Activated T-helper 1 cell treated with anti-CD3 and anti-CD28 coated beads, Interleukin-12 subunit alpha, Interleukin-12 subunit beta, Interleukin-2, Interleukin-4 antibody, amounts not matched to agents 30 ng/mL and 10 ng/mL and 1 ng/mL, durations not matched to agents 14 hours and 24 hours and 36 hours (primary cell): ENCODE measurements around the gene C2orf42. TPM values are rescaled to one million over a fixed set of nuclear protein-coding genes. Genes with fewer than 3 reads are reported as not detected.
"Not testable (repeated sequence)": the region's sequence is repeated elsewhere in the genome, so short reads cannot be mapped to it uniquely, and the experiment has no call there.

Experiments used
- DNase-seq: peaks from one replicate; pipeline ENCODE4 v3.0.0; 2021; ENCODE audit warnings: low spot score
- H3K27ac Mint-ChIP-seq: one replicate; pipeline ENCODE4 v1.8.0; 2021; ENCODE audit warnings: mild to moderate bottlenecking, mixed read lengths
- H3K27me3 Mint-ChIP-seq: one replicate; pipeline ENCODE4 v1.8.0; 2022; ENCODE audit warnings: mild to moderate bottlenecking, moderate library complexity, mixed read lengths; ENCODE audit not compliant: insufficient read depth
- H3K36me3 Mint-ChIP-seq: one replicate; pipeline ENCODE4 v1.8.0; 2021; ENCODE audit warnings: low read depth, mixed read lengths
- H3K4me1 Mint-ChIP-seq: one replicate; pipeline ENCODE4 v1.8.0; 2021; ENCODE audit warnings: low read depth, mixed read lengths
- H3K4me3 Mint-ChIP-seq: one replicate; pipeline ENCODE4 v1.8.0; 2021; ENCODE audit warnings: mild to moderate bottlenecking, moderate library complexity, mixed read lengths
- H3K9me3 Mint-ChIP-seq: one replicate; pipeline ENCODE4 v1.8.0; 2021; ENCODE audit warnings: mixed read lengths
- intact Hi-C: fragments of 100-400 bp; cut with micrococcal nuclease; formaldehyde crosslinking; loops from one replicate; pipeline ENCODE4 v1.15.1; 2024
- total RNA-seq: library from RNA; stranded (reverse); gene quantifications from 2 replicates; pipeline ENCODE4 v1.2.3, GENCODE V29; 2022

The C2orf42 gene
- total RNA-seq, 1 donor from 2014 or later = 24.1 TPM

- no peaks in the 10 kb centered on the region for H3K4me1 Mint-ChIP-seq
- intact Hi-C loops = no loop called here
- H3K36me3 Mint-ChIP-seq = no peaks in the 10 kb centered on the region
- H3K9me3 Mint-ChIP-seq = peaks cover 3% of the 10 kb centered on the region
- no peaks in the 10 kb centered on the region for H3K27me3 Mint-ChIP-seq
- H3K27ac Mint-ChIP-seq = no peak overlapping the region
- no peak overlapping the region for H3K4me3 Mint-ChIP-seq
- DNase-seq = no peak
Measured at GRCh38 chr2:70201831-70202230, 11.0 kb upstream of the C2orf42 start.

GRCh38 chr2:70201225-70201768 lies 10.5 kb upstream of the C2orf42 start:
- Mint-ChIP-seq H3K27me3 (no peaks in the 10 kb centered on the region), H3K4me1 (no peaks in the 10 kb centered on the region), H3K27ac (no peak overlapping the region), H3K4me3 (no peak overlapping the region), H3K36me3 (no peaks in the 10 kb centered on the region), H3K9me3 (peaks cover 3% of the 10 kb centered on the region)
- intact Hi-C loops = no loop called here
- no peak for DNase-seq

DNA sequence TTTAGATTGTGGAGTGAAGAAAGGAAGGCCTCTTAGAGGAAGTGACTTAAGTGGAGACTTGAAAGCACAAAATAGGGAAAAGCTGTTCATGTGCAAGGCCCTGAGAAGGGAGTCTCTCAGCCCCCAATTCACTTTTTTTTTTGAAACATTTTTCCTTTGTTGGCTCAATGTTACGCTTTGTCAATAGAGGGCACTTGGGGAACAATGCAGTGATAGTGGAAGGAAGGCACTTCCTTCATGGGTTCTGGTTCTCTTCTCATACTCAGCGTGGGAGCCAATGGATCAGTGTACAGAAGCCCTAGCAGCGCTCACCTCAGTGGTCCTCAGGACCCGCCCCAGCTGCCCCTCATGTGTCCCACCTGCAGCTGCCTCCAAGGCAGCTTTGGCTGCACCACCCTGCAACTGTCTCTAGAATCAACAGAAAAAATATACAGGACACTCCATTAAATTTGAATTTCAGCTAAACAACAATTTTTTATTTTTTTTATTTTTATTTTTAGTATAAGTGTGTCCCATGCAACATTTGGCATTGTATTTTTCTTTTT lies 8.6 kb upstream of the C2orf42 start:
- no peak for DNase-seq
- intact Hi-C loops = no loop called here
- no peaks in the 10 kb centered on the region for H3K4me1 Mint-ChIP-seq
- no peak overlapping the region for H3K4me3 Mint-ChIP-seq
- no peaks in the 10 kb centered on the region for H3K36me3 Mint-ChIP-seq
- H3K9me3 Mint-ChIP-seq = peaks cover 3% of the 10 kb centered on the region
- peaks cover 1% of the 10 kb centered on the region for H3K27me3 Mint-ChIP-seq
- no peak overlapping the region for H3K27ac Mint-ChIP-seq

DNA sequence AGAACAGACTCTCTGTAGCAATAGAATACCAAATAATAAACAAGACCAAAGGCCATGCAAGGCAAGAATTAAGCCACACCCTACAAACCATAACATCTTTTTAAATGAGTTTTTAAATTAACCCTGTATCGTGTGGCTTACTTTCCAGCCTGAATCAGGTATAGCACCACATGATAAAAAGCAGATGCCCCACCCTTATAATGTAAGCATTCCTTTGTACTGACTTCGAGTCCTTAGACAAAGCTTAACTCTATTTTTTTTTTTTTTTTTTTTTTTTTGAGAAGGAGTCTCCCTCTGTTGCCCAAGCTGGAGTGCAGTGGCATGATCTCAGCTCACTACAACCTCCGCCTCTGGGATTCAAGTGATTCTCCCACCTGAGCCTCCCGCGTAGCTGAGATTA lies 1.7 kb upstream of the C2orf42 start:
- Mint-ChIP-seq H3K36me3 (peaks cover 3% of the 10 kb centered on the region), H3K4me1 (peaks cover 23% of the 10 kb centered on the region), H3K4me3 (no peak overlapping the region), H3K27me3 (peaks cover 3% of the 10 kb centered on the region), H3K27ac (no peak overlapping the region), H3K9me3 (no peaks in the 10 kb centered on the region)
- intact Hi-C loops = loop anchor here (5.0 kb wide), 1 partner anchor 550 kb away; the partner anchor contains the start of gene AAK1
- DNase-seq = no peak

GRCh38 chr2:70191244-70191735 lies 471 bp upstream of the C2orf42 start:
- DNase-seq = no peak
- peak overlapping the region; percentile 99 for H3K27ac Mint-ChIP-seq
- no peaks in the 10 kb centered on the region for H3K9me3 Mint-ChIP-seq
- H3K4me3 Mint-ChIP-seq = peak overlapping the region; percentile 95
- peaks cover 23% of the 10 kb centered on the region for H3K4me1 Mint-ChIP-seq
- peaks cover 3% of the 10 kb centered on the region for H3K36me3 Mint-ChIP-seq
- intact Hi-C loops = loop anchor here (1.0 to 5.0 kb wide), 5 partner anchors 28 to 1938 kb away; partner anchors contain the start of genes AAK1, PCYOX1 and PPP3R1
- H3K27me3 Mint-ChIP-seq = peaks cover 3% of the 10 kb centered on the region

- intact Hi-C loops = no loop called here
- Mint-ChIP-seq H3K9me3 (no peaks in the 10 kb centered on the region), H3K4me3 (peak overlapping the region; percentile 42), H3K27ac (peak overlapping the region; percentile 26), H3K27me3 (peaks cover 1% of the 10 kb centered on the region), H3K4me1 (peaks cover 23% of the 10 kb centered on the region), H3K36me3 (peaks cover 3% of the 10 kb centered on the region)
- no peak for DNase-seq
Measured at GRCh38 chr2:70188460-70188859, 2.4 kb downstream of the C2orf42 start.

GRCh38 chr2:70187170-70187569 lies 3.6 kb downstream of the C2orf42 start:
- H3K27ac Mint-ChIP-seq, H3K36me3 Mint-ChIP-seq, H3K9me3 Mint-ChIP-seq, DNase-seq, H3K27me3 Mint-ChIP-seq, H3K4me3 Mint-ChIP-seq, intact Hi-C loops: not testable (repeated sequence)
- H3K4me1 Mint-ChIP-seq = peaks cover 23% of the 10 kb centered on the region

DNA sequence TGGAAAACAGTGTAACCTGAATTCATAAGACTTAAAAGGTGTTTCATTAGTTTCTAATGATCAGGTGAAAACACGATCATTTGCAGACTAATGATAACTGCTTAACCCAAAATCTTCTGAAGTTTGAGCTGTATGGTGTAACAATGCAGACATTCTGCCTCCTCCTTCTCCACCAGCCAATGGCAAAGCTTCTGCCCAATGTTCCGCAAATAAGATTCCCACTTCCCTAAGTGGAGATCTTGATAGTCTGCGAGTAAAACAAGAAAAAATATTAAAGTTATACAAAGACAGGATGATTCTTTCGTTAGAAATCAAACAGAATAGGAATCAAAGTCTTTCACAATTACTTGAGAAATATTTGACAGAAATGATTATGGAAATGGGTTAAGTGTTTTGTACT lies 8.1 kb downstream of the C2orf42 start:
- no peaks in the 10 kb centered on the region for H3K9me3 Mint-ChIP-seq
- H3K36me3 Mint-ChIP-seq = peaks cover 16% of the 10 kb centered on the region
- H3K27ac Mint-ChIP-seq = no peak overlapping the region
- no peaks in the 10 kb centered on the region for H3K4me1 Mint-ChIP-seq
- DNase-seq = no peak
- H3K4me3 Mint-ChIP-seq = no peak overlapping the region
- intact Hi-C loops = no loop called here
- no peaks in the 10 kb centered on the region for H3K27me3 Mint-ChIP-seq

DNA sequence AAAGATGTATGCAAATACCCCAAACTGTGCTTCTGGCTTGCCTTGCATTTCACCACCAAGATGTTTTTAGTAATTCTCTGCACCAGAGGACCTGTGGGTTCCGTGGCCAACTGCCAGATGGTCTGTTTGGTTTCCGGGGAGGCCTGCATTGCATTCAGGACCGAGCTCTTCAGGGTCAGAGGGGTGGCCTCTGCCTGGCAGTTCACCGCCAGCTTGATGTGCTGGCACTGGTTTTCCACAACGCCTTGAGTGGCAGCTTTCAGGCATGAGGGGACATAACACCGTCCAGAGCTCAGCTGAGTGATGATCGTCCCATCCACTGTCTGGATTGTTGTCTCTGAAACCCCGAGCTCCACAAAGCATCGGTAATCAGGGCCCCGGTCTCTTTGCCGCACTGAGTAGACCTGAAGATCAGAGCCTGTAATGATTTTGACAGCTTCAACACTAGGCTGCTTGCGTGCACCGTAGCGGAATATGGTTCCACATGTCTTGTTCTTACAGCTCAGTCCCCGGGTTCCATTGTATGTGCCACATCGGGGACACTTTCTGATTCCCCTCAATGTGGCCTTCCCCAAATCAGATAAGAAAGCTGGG lies 9.4 kb downstream of the C2orf42 start:
- Mint-ChIP-seq H3K27me3 (no peaks in the 10 kb centered on the region), H3K27ac (no peak overlapping the region), H3K4me3 (no peak overlapping the region), H3K9me3 (no peaks in the 10 kb centered on the region), H3K4me1 (no peaks in the 10 kb centered on the region), H3K36me3 (peaks cover 19% of the 10 kb centered on the region)
- intact Hi-C loops = no loop called here
- no peak for DNase-seq

- no peak for DNase-seq
- Mint-ChIP-seq H3K4me1 (no peaks in the 10 kb centered on the region), H3K9me3 (no peaks in the 10 kb centered on the region), H3K27me3 (no peaks in the 10 kb centered on the region), H3K27ac (no peak overlapping the region), H3K36me3 (peaks cover 23% of the 10 kb centered on the region), H3K4me3 (no peak overlapping the region)
- intact Hi-C loops = no loop called here
Measured at GRCh38 chr2:70173520-70173919, 17.3 kb downstream of the C2orf42 start.

- peaks cover 29% of the 10 kb centered on the region for H3K36me3 Mint-ChIP-seq
- intact Hi-C loops, H3K4me3 Mint-ChIP-seq, DNase-seq, H3K9me3 Mint-ChIP-seq, H3K27ac Mint-ChIP-seq, H3K27me3 Mint-ChIP-seq, H3K4me1 Mint-ChIP-seq: not testable (repeated sequence)
Measured at GRCh38 chr2:70169654-70170245, 21.1 kb downstream of the C2orf42 start.

DNA sequence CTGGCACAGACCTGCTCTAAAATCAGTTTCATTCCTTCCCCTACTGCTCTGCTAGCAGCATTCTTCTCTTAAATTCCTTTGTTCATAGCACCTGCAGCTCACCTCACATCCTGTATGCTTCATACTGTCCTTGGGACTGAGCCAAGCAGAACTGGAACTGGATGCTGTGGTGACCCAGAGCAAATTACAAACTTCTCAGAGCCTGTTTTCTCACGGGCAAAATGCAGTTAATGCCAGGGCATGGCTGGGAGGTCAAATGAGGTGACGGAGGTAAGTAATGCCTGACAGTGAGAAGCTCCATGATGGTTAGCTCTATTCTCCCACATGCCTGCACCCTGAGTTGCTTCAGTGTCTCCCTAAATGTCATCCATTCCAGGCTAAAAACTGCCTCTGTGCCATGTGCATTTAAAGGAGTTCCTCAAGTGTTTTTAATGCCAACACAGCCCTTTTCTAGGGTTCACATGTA lies 29.7 kb downstream of the C2orf42 start:
- peaks cover 12% of the 10 kb centered on the region for H3K36me3 Mint-ChIP-seq
- H3K27ac Mint-ChIP-seq = peak overlapping the region; percentile 2
- H3K4me3 Mint-ChIP-seq = no peak overlapping the region
- no peak for DNase-seq
- intact Hi-C loops = no loop called here
- no peaks in the 10 kb centered on the region for H3K4me1 Mint-ChIP-seq
- H3K9me3 Mint-ChIP-seq = no peaks in the 10 kb centered on the region
- peaks cover 2% of the 10 kb centered on the region for H3K27me3 Mint-ChIP-seq

DNA sequence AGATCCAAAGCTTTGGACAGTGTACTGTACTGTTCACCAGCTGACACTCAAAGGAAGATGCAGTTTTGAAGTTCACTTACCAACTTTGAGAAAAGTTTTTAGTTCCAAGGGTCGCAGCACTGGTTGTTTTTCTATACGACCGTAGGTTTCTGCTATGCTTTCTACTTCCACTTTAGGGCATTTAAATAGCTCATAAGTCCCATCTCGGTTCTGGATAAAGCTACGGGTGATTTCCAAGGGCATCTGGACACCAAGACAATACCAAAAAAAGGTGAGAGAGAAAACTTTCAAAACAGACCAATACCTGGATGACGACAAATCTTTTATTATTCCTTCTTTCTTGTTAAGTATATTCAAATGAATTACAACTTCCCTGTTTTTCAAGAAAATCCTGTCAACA lies 30.3 kb downstream of the C2orf42 start:
- peak overlapping the region; percentile 2 for H3K27ac Mint-ChIP-seq
- peaks cover 2% of the 10 kb centered on the region for H3K27me3 Mint-ChIP-seq
- peaks cover 13% of the 10 kb centered on the region for H3K36me3 Mint-ChIP-seq
- no peak for DNase-seq
- no peaks in the 10 kb centered on the region for H3K9me3 Mint-ChIP-seq
- H3K4me1 Mint-ChIP-seq = no peaks in the 10 kb centered on the region
- no peak overlapping the region for H3K4me3 Mint-ChIP-seq
- intact Hi-C loops = no loop called here
